Measurements from ENCODE around the gene ENPP4. TPM values are rescaled to one million over a fixed set of nuclear protein-coding genes. Genes with fewer than 3 reads are reported as not detected.

The ENPP4 gene
- total and polyA plus RNA-seq, 9 of the 15 experiments (the other 6 are each of a cell fraction or from before 2014, with no cell fraction given) = 0.07 TPM; not detected in 8

DNA sequence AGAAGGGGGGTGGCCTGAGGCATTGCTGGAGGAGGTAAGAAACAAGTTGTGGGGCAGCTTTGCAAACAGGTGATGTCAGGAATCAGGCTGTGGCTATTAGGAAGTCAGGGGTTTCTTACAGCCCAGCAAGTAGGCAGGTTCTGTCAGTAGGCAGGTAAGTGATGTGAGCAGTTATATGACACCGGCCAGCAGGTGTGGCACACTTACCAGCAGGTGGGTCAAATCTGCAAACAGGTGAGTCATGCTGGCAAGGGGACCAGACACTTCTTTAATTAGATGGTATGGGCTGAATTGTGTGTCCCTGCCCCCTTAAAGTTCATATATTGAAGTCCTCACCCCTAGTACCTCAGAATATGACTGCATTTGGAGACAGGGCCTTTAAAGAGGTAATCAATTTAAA, 16.4 kb upstream of the ENPP4 start (continued):
- TF ChIP-seq, protein P1, sequence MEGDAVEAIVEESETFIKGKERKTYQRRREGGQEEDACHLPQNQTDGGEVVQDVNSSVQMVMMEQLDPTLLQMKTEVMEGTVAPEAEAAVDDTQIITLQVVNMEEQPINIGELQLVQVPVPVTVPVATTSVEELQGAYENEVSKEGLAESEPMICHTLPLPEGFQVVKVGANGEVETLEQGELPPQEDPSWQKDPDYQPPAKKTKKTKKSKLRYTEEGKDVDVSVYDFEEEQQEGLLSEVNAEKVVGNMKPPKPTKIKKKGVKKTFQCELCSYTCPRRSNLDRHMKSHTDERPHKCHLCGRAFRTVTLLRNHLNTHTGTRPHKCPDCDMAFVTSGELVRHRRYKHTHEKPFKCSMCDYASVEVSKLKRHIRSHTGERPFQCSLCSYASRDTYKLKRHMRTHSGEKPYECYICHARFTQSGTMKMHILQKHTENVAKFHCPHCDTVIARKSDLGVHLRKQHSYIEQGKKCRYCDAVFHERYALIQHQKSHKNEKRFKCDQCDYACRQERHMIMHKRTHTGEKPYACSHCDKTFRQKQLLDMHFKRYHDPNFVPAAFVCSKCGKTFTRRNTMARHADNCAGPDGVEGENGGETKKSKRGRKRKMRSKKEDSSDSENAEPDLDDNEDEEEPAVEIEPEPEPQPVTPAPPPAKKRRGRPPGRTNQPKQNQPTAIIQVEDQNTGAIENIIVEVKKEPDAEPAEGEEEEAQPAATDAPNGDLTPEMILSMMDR (IDR thresholded peaks at IDR 0.05 in 2 of 3, conservative IDR thresholded peaks at IDR 0.05 in 1 of 3; ENCODE audit: insufficient read depth in 2 of 3, low read depth in 1 of 3, low read length in 3 of 3) = no peak
- no peak for TF ChIP-seq STAT5B (CRISPR knock-in tag; IDR thresholded peaks at IDR 0.05)

DNA sequence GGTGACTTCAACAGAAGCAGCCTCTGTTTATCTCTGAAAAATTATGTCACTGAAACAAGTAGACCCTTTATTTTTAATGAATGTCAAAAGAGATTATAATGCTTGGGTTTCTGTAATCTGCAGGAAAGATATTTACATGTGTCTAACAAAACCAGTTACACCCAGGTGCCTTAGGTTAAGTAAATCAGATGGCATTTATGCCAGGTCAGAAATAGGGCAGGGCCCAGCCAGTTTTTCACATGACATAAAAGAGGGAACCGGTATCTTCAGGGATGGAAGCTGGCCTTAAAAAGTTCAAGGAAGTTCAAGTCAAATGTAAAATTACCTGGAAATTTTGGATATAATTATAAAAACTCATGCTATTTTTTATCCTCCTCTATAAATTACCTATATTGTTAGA, 14.2 kb upstream of the ENPP4 start:
- no TSS peak for BruUV-seq (replicated peaks)
- H3K4me3 ChIP-seq = no peak overlapping the region
- POLR2A ChIA-PET = no interaction called here
- H2AFZ ChIP-seq (ENCODE audit: low read depth, low read length) = no peak overlapping the region
- no peak overlapping the region for H3K9ac ChIP-seq (ENCODE audit: insufficient read depth in 1 of 2, low read depth in 2 of 2, low read length in 2 of 2)
- FAIRE-seq (no peak), DNase-seq (ENCODE audit: extremely low read depth in 1 of 4, low spot score in 3 of 4) (no peak), ATAC-seq (no peak)
- WGBS (ENCODE audit: insufficient coverage, low coverage, missing lambda C conversion rate) = 0% methylated on average over 1 of the region's 1 CpG
- in situ Hi-C loops (cut with MboI) = no loop called here
- no peaks in the 10 kb centered on the region for H4K20me1 ChIP-seq (replicated peaks; ENCODE audit: control insufficient read depth, insufficient read depth, low read length)
- H3K4me2 ChIP-seq (ENCODE audit: insufficient read depth, low read length) = no peak overlapping the region
- no peaks in the 10 kb centered on the region for H3K4me1 ChIP-seq (replicated peaks in 1 of 2; ENCODE audit: control insufficient read depth in 2 of 2, insufficient read depth in 2 of 2, low read length in 2 of 2)
- no peaks in the 10 kb centered on the region for H3K9me1 ChIP-seq (ENCODE audit: control insufficient read depth, insufficient read depth, low read length)
- no peaks in the 10 kb centered on the region for H3K27me3 ChIP-seq (ENCODE audit: control insufficient read depth in 2 of 2, insufficient read depth in 2 of 2, low read length in 2 of 2)
- intact Hi-C loops (cut with micrococcal nuclease) = no loop called here
- H3K36me3 ChIP-seq (ENCODE audit: control insufficient read depth, insufficient read depth, low read length) = no peaks in the 10 kb centered on the region
- TF ChIP-seq KDM5B (IDR thresholded peaks at IDR 0.05; ENCODE audit: insufficient replicate concordance, low read depth, low read length) (no peak), SIN3B (IDR thresholded peaks at IDR 0.05; ENCODE audit: low read depth) (no peak), ZNF79 (CRISPR knock-in tag; IDR thresholded peaks at IDR 0.05; ENCODE audit: low read depth) (no peak)
- H3K9me3 ChIP-seq (replicated peaks; ENCODE audit: control insufficient read depth, insufficient read depth, low read depth, low read length) = no peaks in the 10 kb centered on the region
- no peaks in the 10 kb centered on the region for H3K79me2 ChIP-seq (ENCODE audit: control insufficient read depth, insufficient read depth, low read length)
- no peak overlapping the region for H3K27ac ChIP-seq (ENCODE audit: extremely low read depth, low read depth, low read length)
- CTCF ChIA-PET (ENCODE audit: low intra/inter-chr PET ratio) = no interaction called here

Measured in K562 (cell line).